ENCODE data around the gene ATF6B.
"Not testable (repeated sequence)": the region's sequence is repeated elsewhere in the genome, so short reads cannot be mapped to it uniquely, and the experiment has no call there.

ATF6B gene

GRCh38 chr6:32107406-32107805, 20.6 kb downstream of the ATF6B start:
- DNase-seq (ENCODE audit: low read depth): no peak

- no peak for DNase-seq (ENCODE audit: low read depth)
Measured at GRCh38 chr6:32105433-32105832, 22.6 kb downstream of the ATF6B start.

- DNase-seq (ENCODE audit: low read depth): no peak
Measured at GRCh38 chr6:32102255-32102654, 25.8 kb downstream of the ATF6B start.

GRCh38 chr6:32100251-32100650, 27.8 kb downstream of the ATF6B start:
- not testable (repeated sequence) for DNase-seq (ENCODE audit: low read depth)

- no peak for DNase-seq (ENCODE audit: low read depth)
Measured at GRCh38 chr6:32097364-32097763, 30.7 kb downstream of the ATF6B start.

GRCh38 chr6:32096394-32097258, 31.4 kb downstream of the ATF6B start:
- no peak for DNase-seq (ENCODE audit: low read depth)

GRCh38 chr6:32096087-32096393, 32.0 kb downstream of the ATF6B start:
- DNase-seq (ENCODE audit: low read depth): no peak

GRCh38 chr6:32095338-32096086, 32.5 kb downstream of the ATF6B start:
- DNase-seq (ENCODE audit: low read depth): no peak

- no peak for DNase-seq (ENCODE audit: low read depth)
Measured at GRCh38 chr6:32092760-32093497, 35.1 kb downstream of the ATF6B start.

- DNase-seq (ENCODE audit: low read depth): no peak
Measured at GRCh38 chr6:32089082-32089828, 38.8 kb downstream of the ATF6B start.

- DNase-seq (ENCODE audit: low read depth): no peak
Measured at GRCh38 chr6:32088487-32089049, 39.5 kb downstream of the ATF6B start.

GRCh38 chr6:32087574-32088486, 40.2 kb downstream of the ATF6B start:
- no peak for DNase-seq (ENCODE audit: low read depth)

GRCh38 chr6:32086661-32087573, 41.1 kb downstream of the ATF6B start:
- no peak for DNase-seq (ENCODE audit: low read depth)

- DNase-seq (ENCODE audit: low read depth): no peak
Measured at GRCh38 chr6:32085759-32086459, 42.1 kb downstream of the ATF6B start.

GRCh38 chr6:32084780-32085179, 43.3 kb downstream of the ATF6B start:
- no peak for DNase-seq (ENCODE audit: low read depth)

- DNase-seq (ENCODE audit: low read depth): no peak
Measured at GRCh38 chr6:32083812-32084768, 44.0 kb downstream of the ATF6B start.

GRCh38 chr6:32082935-32083334, 45.1 kb downstream of the ATF6B start:
- no peak for DNase-seq (ENCODE audit: low read depth)

- no peak for DNase-seq (ENCODE audit: low read depth)
Measured at GRCh38 chr6:32082478-32082877, 45.6 kb downstream of the ATF6B start.

Measured in CMK (cell line).